ENCODE data around the gene GIGYF1. TPM values are rescaled to one million over a fixed set of nuclear protein-coding genes. Genes with fewer than 3 reads are reported as not detected.

GIGYF1 gene
- total and polyA plus RNA-seq, 4 donors: 19.0 to 41.6 (median 33.8) TPM

DNA sequence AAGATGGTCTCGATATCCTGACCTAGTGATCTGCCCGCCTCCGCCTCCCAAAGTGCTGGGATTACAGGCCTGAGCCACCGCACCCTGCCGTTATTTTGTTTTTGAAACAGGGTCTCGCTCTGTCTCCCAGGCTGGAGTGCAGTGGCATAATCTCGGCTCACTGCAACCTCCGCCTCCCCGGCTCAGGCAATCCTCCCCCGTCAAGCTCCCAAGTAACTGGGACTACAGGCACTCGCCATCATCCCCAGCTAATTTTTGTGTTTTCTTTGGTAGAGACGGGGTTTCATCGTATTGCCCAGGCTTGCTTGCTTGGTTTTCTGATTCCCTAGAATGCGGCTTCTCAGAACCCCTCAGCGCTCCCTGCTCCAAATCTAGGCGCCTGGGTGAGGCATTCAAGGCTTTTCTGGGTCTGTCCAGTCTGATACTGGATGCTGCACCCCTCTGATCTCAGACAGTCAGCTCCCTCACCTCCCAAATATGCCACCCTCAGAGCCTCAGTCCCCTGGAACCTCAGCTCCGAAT is 54.0 kb downstream of the GIGYF1 start:
- no peak for DNase-seq
- peaks cover 0 to 6% (median 0%) of the 10 kb centered on the region in 3 donors for H3K27me3 ChIP-seq (ENCODE audit: control insufficient read depth in 3 of 3, insufficient read depth in 3 of 3, low read length in 2 of 3)
- no peak for ATAC-seq (ENCODE audit: insufficient read depth, low FRiP score)
- no peaks in the 10 kb centered on the region for H3K36me3 ChIP-seq (ENCODE audit: control insufficient read depth in 4 of 4, insufficient read depth in 4 of 4, low read length in 4 of 4)
- no peak overlapping the region for H3K9ac ChIP-seq (ENCODE audit: insufficient read depth in 1 of 2, low read length in 2 of 2)
- no peak overlapping the region for H3K27ac ChIP-seq (ENCODE audit: low read depth in 1 of 2, low read length in 1 of 2)
- TF ChIP-seq, protein P1, sequence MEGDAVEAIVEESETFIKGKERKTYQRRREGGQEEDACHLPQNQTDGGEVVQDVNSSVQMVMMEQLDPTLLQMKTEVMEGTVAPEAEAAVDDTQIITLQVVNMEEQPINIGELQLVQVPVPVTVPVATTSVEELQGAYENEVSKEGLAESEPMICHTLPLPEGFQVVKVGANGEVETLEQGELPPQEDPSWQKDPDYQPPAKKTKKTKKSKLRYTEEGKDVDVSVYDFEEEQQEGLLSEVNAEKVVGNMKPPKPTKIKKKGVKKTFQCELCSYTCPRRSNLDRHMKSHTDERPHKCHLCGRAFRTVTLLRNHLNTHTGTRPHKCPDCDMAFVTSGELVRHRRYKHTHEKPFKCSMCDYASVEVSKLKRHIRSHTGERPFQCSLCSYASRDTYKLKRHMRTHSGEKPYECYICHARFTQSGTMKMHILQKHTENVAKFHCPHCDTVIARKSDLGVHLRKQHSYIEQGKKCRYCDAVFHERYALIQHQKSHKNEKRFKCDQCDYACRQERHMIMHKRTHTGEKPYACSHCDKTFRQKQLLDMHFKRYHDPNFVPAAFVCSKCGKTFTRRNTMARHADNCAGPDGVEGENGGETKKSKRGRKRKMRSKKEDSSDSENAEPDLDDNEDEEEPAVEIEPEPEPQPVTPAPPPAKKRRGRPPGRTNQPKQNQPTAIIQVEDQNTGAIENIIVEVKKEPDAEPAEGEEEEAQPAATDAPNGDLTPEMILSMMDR (IDR thresholded peaks at IDR 0.05; ENCODE audit: control extremely low read depth, extremely low read depth): no peak
- WGBS, 2 donors: 84 to 91% methylated on average over 17 of the region's 17 CpGs
- peaks cover 0 to 6% (median 0%) of the 10 kb centered on the region in 5 donors for H3K4me1 ChIP-seq (ENCODE audit: control insufficient read depth in 5 of 5, insufficient read depth in 5 of 5, low read length in 5 of 5)
- H3K9me3 ChIP-seq (ENCODE audit: control insufficient read depth in 4 of 4, insufficient read depth in 3 of 4, low read length in 3 of 4): no peaks in the 10 kb centered on the region
- H3K4me3 ChIP-seq: no peak overlapping the region

DNA sequence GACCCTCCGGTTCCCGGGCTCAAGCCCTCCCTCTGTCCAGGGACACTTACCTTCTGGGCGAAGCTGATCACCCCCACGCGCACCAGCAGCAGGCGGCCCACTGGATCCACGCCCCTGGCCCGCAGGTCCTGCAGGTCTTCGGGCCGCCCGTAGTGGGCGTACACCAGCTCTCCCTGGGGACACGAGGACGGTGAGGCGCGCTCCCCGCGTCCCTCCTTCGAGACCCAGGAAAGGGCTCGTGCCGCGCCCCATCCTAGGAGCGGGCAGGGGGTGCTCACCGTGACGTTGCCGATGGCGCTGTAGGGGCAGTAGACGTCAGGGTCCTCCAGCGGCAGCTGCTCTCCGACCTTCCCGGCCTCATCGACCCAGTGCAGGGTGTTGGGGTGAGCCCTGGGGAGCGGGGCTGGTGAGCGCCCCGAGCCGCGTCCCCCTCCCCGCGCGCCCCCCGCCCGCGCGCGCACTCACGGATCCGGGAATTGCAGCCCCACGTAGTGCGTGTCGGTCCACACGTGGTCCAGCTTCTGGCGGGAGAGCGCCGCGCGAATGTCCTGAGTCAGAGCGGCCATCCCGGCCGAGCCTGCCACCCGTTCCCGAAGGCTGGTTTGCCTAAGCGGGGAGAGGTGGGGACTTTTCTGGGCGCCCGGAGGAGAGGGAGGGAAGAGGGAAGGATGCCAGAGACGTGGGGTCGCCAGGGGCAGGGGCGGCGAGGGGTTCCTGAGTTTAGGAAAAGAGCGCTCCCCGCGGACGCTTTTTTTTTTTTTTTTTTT is 60.9 kb downstream of the GIGYF1 start:
- H3K4me3 ChIP-seq: no peak overlapping the region
- peaks cover 0 to 6% (median 0%) of the 10 kb centered on the region in 5 donors for H3K4me1 ChIP-seq (ENCODE audit: control insufficient read depth in 5 of 5, insufficient read depth in 5 of 5, low read length in 5 of 5)
- WGBS, 2 donors: 1 to 3% methylated on average over 60 to 72 of the region's 72 CpGs
- H3K36me3 ChIP-seq (ENCODE audit: control insufficient read depth in 4 of 4, insufficient read depth in 4 of 4, low read length in 4 of 4): no peaks in the 10 kb centered on the region
- no peak overlapping the region for H3K9ac ChIP-seq (ENCODE audit: insufficient read depth in 1 of 2, low read length in 2 of 2)
- H3K27me3 ChIP-seq (ENCODE audit: control insufficient read depth in 3 of 3, insufficient read depth in 3 of 3, low read length in 2 of 3): peaks cover 0 to 14% (median 10%) of the 10 kb centered on the region in 3 donors
- peak; percentile 54 to 63 (median 59) for DNase-seq
- no peak overlapping the region for H3K27ac ChIP-seq (ENCODE audit: low read depth in 1 of 2, low read length in 1 of 2)
- peak; percentile 63 for ATAC-seq (ENCODE audit: insufficient read depth, low FRiP score)
- TF ChIP-seq, protein P1 (IDR thresholded peaks at IDR 0.05; ENCODE audit: control extremely low read depth, extremely low read depth): no peak
- no peaks in the 10 kb centered on the region for H3K9me3 ChIP-seq (ENCODE audit: control insufficient read depth in 4 of 4, insufficient read depth in 3 of 4, low read length in 3 of 4)

DNA sequence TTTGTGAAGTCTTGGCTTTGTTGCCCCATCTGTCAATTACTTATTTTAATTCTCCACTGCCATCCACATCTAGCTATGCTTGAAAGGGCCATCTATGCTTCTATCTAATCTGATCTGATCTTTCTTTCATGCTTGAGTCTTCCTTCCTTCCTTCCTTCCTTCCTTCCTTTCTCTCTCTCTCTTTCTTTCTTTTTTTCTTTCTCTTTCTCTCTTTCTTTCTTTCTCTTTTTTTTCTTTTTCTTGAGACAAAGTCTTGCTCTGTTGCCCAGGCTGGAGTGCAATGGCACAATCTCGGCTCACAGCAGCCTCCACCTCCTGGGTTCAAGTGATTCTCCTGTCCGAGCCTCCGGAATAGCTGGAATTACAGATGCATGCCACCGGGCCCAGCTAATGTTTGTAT is 64.0 kb downstream of the GIGYF1 start:
- H3K4me1 ChIP-seq (ENCODE audit: control insufficient read depth in 5 of 5, insufficient read depth in 5 of 5, low read length in 5 of 5): peaks cover 0 to 6% (median 0%) of the 10 kb centered on the region in 5 donors

More for the DNA sequence above, 64.0 kb downstream of the GIGYF1 start:
- 91 to 97% methylated on average over 4 of the region's 4 CpGs for WGBS, 2 donors
- TF ChIP-seq, protein P1 (IDR thresholded peaks at IDR 0.05; ENCODE audit: control extremely low read depth, extremely low read depth): no peak
- no peak overlapping the region for H3K4me3 ChIP-seq
- no peaks in the 10 kb centered on the region for H3K9me3 ChIP-seq (ENCODE audit: control insufficient read depth in 4 of 4, insufficient read depth in 3 of 4, low read length in 3 of 4)
- H3K9ac ChIP-seq (ENCODE audit: insufficient read depth in 1 of 2, low read length in 2 of 2): no peak overlapping the region
- H3K27me3 ChIP-seq (ENCODE audit: control insufficient read depth in 3 of 3, insufficient read depth in 3 of 3, low read length in 2 of 3): peaks cover 0 to 14% (median 10%) of the 10 kb centered on the region in 3 donors
- H3K36me3 ChIP-seq (ENCODE audit: control insufficient read depth in 4 of 4, insufficient read depth in 4 of 4, low read length in 4 of 4): no peaks in the 10 kb centered on the region
- H3K27ac ChIP-seq (ENCODE audit: low read depth in 1 of 2, low read length in 1 of 2): no peak overlapping the region
- no peak for ATAC-seq (ENCODE audit: insufficient read depth, low FRiP score)
- DNase-seq: no peak

Other genes with a start within 250 kb of the GIGYF1 start
- 1 to 10 TPM in 1 of 2 donors, under 1 TPM in 1; 0.83 to 2.0 TPM for gene SPACDR, start 230.0 kb downstream of the GIGYF1 start, total RNA-seq
- under 1 TPM; 0.54 to 0.83 TPM for gene SPACDR, start 230.0 kb downstream of the GIGYF1 start, polyA plus RNA-seq
- 10 to 100 TPM; 38.2 to 62.8 TPM for gene TSC22D4, start 215.0 kb downstream of the GIGYF1 start, total RNA-seq
- 10 to 100 TPM; 33.6 to 62.0 TPM for gene TSC22D4, start 215.0 kb downstream of the GIGYF1 start, polyA plus RNA-seq
- 1 to 10 TPM in 1 of 2 donors, under 1 TPM in 1; 0.52 to 1.1 TPM for gene NYAP1, start 210.3 kb downstream of the GIGYF1 start, total RNA-seq
- gene NYAP1, start 210.3 kb downstream of the GIGYF1 start, polyA plus RNA-seq: under 1 TPM; 0.32 to 0.39 TPM
- 10 to 100 TPM; 22.8 to 36.0 TPM for gene AGFG2, start 155.0 kb downstream of the GIGYF1 start, total RNA-seq
- 10 to 100 TPM; 15.9 to 16.6 TPM for gene AGFG2, start 155.0 kb downstream of the GIGYF1 start, polyA plus RNA-seq
- 1 to 10 TPM; 1.9 to 8.8 TPM for gene SAP25, start 120.3 kb downstream of the GIGYF1 start, total RNA-seq
- 1 to 10 TPM; 3.7 to 9.9 TPM for gene SAP25, start 120.3 kb downstream of the GIGYF1 start, polyA plus RNA-seq
- gene LRCH4, start 108.1 kb downstream of the GIGYF1 start, total RNA-seq: 100 to 1,000 TPM in 1 of 2 donors, 10 to 100 TPM in 1; 38.1 to 109 TPM
- 100 to 1,000 TPM in 1 of 2 donors, 10 to 100 TPM in 1; 81.7 to 103 TPM for gene LRCH4, start 108.1 kb downstream of the GIGYF1 start, polyA plus RNA-seq
- gene FBXO24, start 107.9 kb downstream of the GIGYF1 start, total RNA-seq: 1 to 10 TPM in 1 of 2 donors, under 1 TPM in 1; 0.25 to 1.3 TPM
- gene FBXO24, start 107.9 kb downstream of the GIGYF1 start, polyA plus RNA-seq: under 1 TPM; 0.30 to 0.35 TPM
- gene PCOLCE, start 91.9 kb downstream of the GIGYF1 start, total RNA-seq: 100 to 1,000 TPM in 1 of 2 donors, 10 to 100 TPM in 1; 53.6 to 105 TPM
- gene PCOLCE, start 91.9 kb downstream of the GIGYF1 start, polyA plus RNA-seq: 10 to 100 TPM; 48.4 to 73.5 TPM
- gene MOSPD3, start 81.7 kb downstream of the GIGYF1 start, total RNA-seq: 10 to 100 TPM; 13.2 to 26.9 TPM
- gene MOSPD3, start 81.7 kb downstream of the GIGYF1 start, polyA plus RNA-seq: 10 to 100 TPM; 15.5 to 18.8 TPM
- 1 to 10 TPM; 1.7 to 2.1 TPM for gene TFR2, start 52.7 kb downstream of the GIGYF1 start, total RNA-seq
- under 1 TPM; 0.33 to 0.85 TPM for gene TFR2, start 52.7 kb downstream of the GIGYF1 start, polyA plus RNA-seq
- gene ACTL6B, start 37.8 kb downstream of the GIGYF1 start, total RNA-seq: not detected
- not detected for gene ACTL6B, start 37.8 kb downstream of the GIGYF1 start, polyA plus RNA-seq
- 100 to 1,000 TPM; 150 to 327 TPM for gene GNB2, start 20.5 kb downstream of the GIGYF1 start, total RNA-seq
- 100 to 1,000 TPM; 130 to 381 TPM for gene GNB2, start 20.5 kb downstream of the GIGYF1 start, polyA plus RNA-seq
- gene POP7, start 11.9 kb upstream of the GIGYF1 start, total RNA-seq: 10 to 100 TPM; 20.3 to 30.1 TPM
- 10 to 100 TPM; 36.5 to 50.6 TPM for gene POP7, start 11.9 kb upstream of the GIGYF1 start, polyA plus RNA-seq
- not detected for gene EPO, start 26.2 kb upstream of the GIGYF1 start, total RNA-seq
- under 1 TPM in 1 of 2 donors, not detected in 1; 0.10 TPM for gene EPO, start 26.2 kb upstream of the GIGYF1 start, polyA plus RNA-seq
- gene ZAN, start 39.3 kb upstream of the GIGYF1 start, total RNA-seq: under 1 TPM in 1 of 2 donors, not detected in 1; 0.03 TPM
- gene ZAN, start 39.3 kb upstream of the GIGYF1 start, polyA plus RNA-seq: not detected
- 10 to 100 TPM; 55.2 to 64.2 TPM for gene EPHB4, start 133.3 kb upstream of the GIGYF1 start, total RNA-seq
- 10 to 100 TPM; 21.7 to 45.7 TPM for gene EPHB4, start 133.3 kb upstream of the GIGYF1 start, polyA plus RNA-seq
- 10 to 100 TPM; 28.5 to 49.1 TPM for gene SLC12A9, start 158.5 kb upstream of the GIGYF1 start, total RNA-seq
- gene SLC12A9, start 158.5 kb upstream of the GIGYF1 start, polyA plus RNA-seq: 10 to 100 TPM; 29.2 to 52.6 TPM
- 10 to 100 TPM; 43.5 to 81.8 TPM for gene TRIP6, start 173.1 kb upstream of the GIGYF1 start, total RNA-seq
- gene TRIP6, start 173.1 kb upstream of the GIGYF1 start, polyA plus RNA-seq: 10 to 100 TPM; 41.4 to 61.2 TPM
- gene SRRT, start 180.9 kb upstream of the GIGYF1 start, total RNA-seq: 100 to 1,000 TPM in 1 of 2 donors, 10 to 100 TPM in 1; 58.5 to 120 TPM
- gene SRRT, start 180.9 kb upstream of the GIGYF1 start, polyA plus RNA-seq: 10 to 100 TPM; 76.1 to 79.8 TPM
- 1 to 10 TPM; 1.5 to 5.8 TPM for gene UFSP1, start 195.5 kb upstream of the GIGYF1 start, total RNA-seq
- 1 to 10 TPM; 5.2 to 6.2 TPM for gene UFSP1, start 195.5 kb upstream of the GIGYF1 start, polyA plus RNA-seq
- gene ACHE, start 201.6 kb upstream of the GIGYF1 start, total RNA-seq: 1 to 10 TPM; 7.2 to 8.2 TPM
- gene ACHE, start 201.6 kb upstream of the GIGYF1 start, polyA plus RNA-seq: 1 to 10 TPM; 2.6 to 6.2 TPM